Caco-2 (cell line): ENCODE measurements around the gene LARP6. TPM values are rescaled to one million over a fixed set of nuclear protein-coding genes. Genes with fewer than 3 reads are reported as not detected.
"Not testable (repeated sequence)": the region's sequence is repeated elsewhere in the genome, so short reads cannot be mapped to it uniquely, and the experiment has no call there.

Source experiments
- BruUV-seq: library from RNA; stranded (reverse); fragments of 400-500 nt; replicated peaks from 2 replicates; lab custom pipeline; 2021; lab: Mats Ljungman, UMichigan
- CTCF ChIA-PET: fragments of 300-600 bp; sonication (Branson Sonifier 250); formaldehyde crosslinking; loops from one replicate; lab custom pipeline; 2022; ENCODE audit warnings: antibody characterized with exemption; lab: Charles Lee
- POLR2A ChIA-PET: fragments of 300-600 bp; sonication (Branson Sonifier 250); formaldehyde crosslinking; loops from one replicate; lab custom pipeline; 2022; ENCODE audit warnings: antibody characterized with exemption; lab: Charles Lee
- DNase-seq, 2 experiments: peaks; one replicate each; pipeline versions ENCODE4 v3.0.0 to v3.0.0-alpha.2; 2020 to 2022
- H3K27me3 ChIP-seq: replicated peaks from 2 replicates; pipeline ENCODE4 v1.6.0; 2011; ENCODE audit warnings: low read length; ENCODE audit not compliant: control insufficient read depth, insufficient read depth
- H3K36me3 ChIP-seq: 2 replicates; pipeline ENCODE4 v1.5.1; 2011; ENCODE audit warnings: low read length; ENCODE audit not compliant: control insufficient read depth, insufficient read depth
- H3K4me1 ChIP-seq: fragments of 250-450 bp; sonication (Bioruptor Pico); 2 replicates; pipeline ENCODE4 v1.5.1; 2020; ENCODE audit warnings: mild to moderate bottlenecking
- H3K4me3 ChIP-seq: 2 replicates; pipeline ENCODE4 v1.5.1; 2011; ENCODE audit warnings: low read depth, mild to moderate bottlenecking, control low read depth, low read length
- H3K9me3 ChIP-seq: fragments of 250-450 bp; sonication (Bioruptor Pico); 2 replicates; pipeline ENCODE4 v1.5.1; 2020; ENCODE audit warnings: mild to moderate bottlenecking, moderate library complexity
- H3K27ac Mint-ChIP-seq: one replicate; pipeline ENCODE4 v1.8.0; 2022; ENCODE audit warnings: mixed read lengths; ENCODE audit not compliant: unreplicated experiment
- H3K27me3 Mint-ChIP-seq: one replicate; pipeline ENCODE4 v1.8.0; 2022; ENCODE audit warnings: mixed read lengths; ENCODE audit not compliant: insufficient read depth, unreplicated experiment
- H3K36me3 Mint-ChIP-seq: one replicate; pipeline ENCODE4 v1.8.0; 2022; ENCODE audit warnings: mild to moderate bottlenecking, mixed read lengths; ENCODE audit not compliant: insufficient read depth, unreplicated experiment
- H3K4me1 Mint-ChIP-seq: one replicate; pipeline ENCODE4 v1.8.0; 2022; ENCODE audit warnings: low read depth, mixed read lengths; ENCODE audit not compliant: unreplicated experiment
- H3K4me3 Mint-ChIP-seq: one replicate; pipeline ENCODE4 v1.8.0; 2022; ENCODE audit warnings: mild to moderate bottlenecking, moderate library complexity, mixed read lengths; ENCODE audit not compliant: unreplicated experiment
- H3K9me3 Mint-ChIP-seq: one replicate; pipeline ENCODE4 v1.8.0; 2022; ENCODE audit warnings: mixed read lengths; ENCODE audit not compliant: unreplicated experiment
- CTCF ChIP-seq, 2 experiments: fragments of 200-600 bp in 1 of 2; IDR thresholded peaks; 1 replicate in 1 of 2; 2 replicates in 1 of 2; pipeline versions ENCODE4 v1.5.1 to v1.8.0; 2011 to 2022; ENCODE audit warnings: antibody characterized with exemption in 1 of 2, control low read depth in 1 of 2, inconsistent platforms in 1 of 2, low read depth in 1 of 2, low read length in 1 of 2, mild to moderate bottlenecking in 1 of 2, moderate library complexity in 1 of 2; ENCODE audit not compliant: insufficient read depth in 1 of 2, severe bottlenecking in 1 of 2, unreplicated experiment in 1 of 2
- intact Hi-C: fragments of 100-400 bp; cut with micrococcal nuclease; formaldehyde crosslinking; loops from one replicate; pipeline ENCODE4 v1.10.0; 2022; ENCODE audit not compliant: unreplicated experiment
- total RNA-seq: library from RNA; stranded (reverse); gene quantifications from 2 replicates; pipeline ENCODE4 v1.2.3, GENCODE V29; 2022

Gene LARP6
- total RNA-seq, 1 experiment from 2014 or later: 19.7 TPM

DNA sequence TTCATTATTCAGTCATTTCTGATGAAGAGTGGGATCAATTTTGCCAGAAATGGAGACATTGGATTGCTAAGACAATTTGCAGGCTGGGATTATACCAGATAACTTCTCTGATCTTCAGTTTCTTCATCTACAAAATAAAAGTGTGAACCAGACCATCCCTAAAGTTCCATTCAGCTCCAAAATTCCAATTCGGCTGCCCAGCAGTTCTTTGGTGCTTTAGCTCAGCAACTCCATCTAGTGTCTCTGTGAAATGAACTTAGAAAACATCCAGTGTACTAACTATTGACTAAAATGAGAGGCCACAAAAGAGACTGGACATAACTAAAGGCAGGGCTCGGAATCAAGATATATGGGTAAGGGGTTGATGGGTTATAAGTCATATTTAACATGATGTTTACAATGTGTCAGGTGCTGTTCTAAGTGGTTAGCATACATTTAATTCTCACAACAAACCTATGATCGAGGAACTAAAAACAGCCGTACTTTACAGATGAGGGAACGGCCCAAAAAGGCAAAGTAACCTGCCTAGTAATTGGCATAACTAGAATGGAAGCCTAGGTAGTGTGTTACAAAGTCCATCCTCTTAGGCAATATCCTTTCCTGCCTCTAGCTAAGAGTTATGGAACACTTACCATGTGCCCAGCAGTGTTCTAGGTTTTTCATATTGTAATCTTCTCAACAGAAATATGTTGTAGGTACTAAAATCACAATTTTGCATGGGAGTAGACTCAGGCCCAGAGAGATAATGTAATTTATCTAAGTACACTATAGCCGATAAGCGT, 21.2 kb upstream of the LARP6 start:
- Histone ChIP-seq H3K4me3 (no peak overlapping the region), H3K27me3 (no peaks in the 10 kb centered on the region), H3K4me1 (peaks cover 13% of the 10 kb centered on the region), H3K9me3 (no peaks in the 10 kb centered on the region), H3K36me3 (no peaks in the 10 kb centered on the region)
- Mint-ChIP-seq H3K4me3 (no peak overlapping the region), H3K27me3 (peaks cover 2% of the 10 kb centered on the region), H3K27ac (no peak overlapping the region), H3K36me3 (no peaks in the 10 kb centered on the region), H3K4me1 (peaks cover 17% of the 10 kb centered on the region), H3K9me3 (no peaks in the 10 kb centered on the region)
- intact Hi-C loops: loop anchor here (1.0 kb wide), 2 partner anchors 21 to 50 kb away; partner anchors contain the start of gene LARP6
- BruUV-seq: no TSS peak
- ChIA-PET CTCF (interaction anchor here (0.7 to 1.7 kb wide), 11 partner anchors 15 to 238 kb away, joined by 3 to 16 read pairs (median 4); partner anchors contain the start of genes LARP6, LRRC49 and THAP10), POLR2A (no interaction called here)
- DNase-seq: peak in 1 of 2 experiments; percentile 26
- peak in 1 of 2 experiments; percentile 45 for TF ChIP-seq CTCF (IDR thresholded peaks at IDR 0.05; ENCODE audit: insufficient read depth in 1 of 2, low read depth in 1 of 2, low read length in 1 of 2, severe bottlenecking in 1 of 2, unreplicated experiment in 1 of 2)

- no peak for DNase-seq
- CTCF ChIA-PET: no interaction called here
- Mint-ChIP-seq H3K4me1 (peaks cover 17% of the 10 kb centered on the region), H3K27ac (no peak overlapping the region), H3K4me3 (no peak overlapping the region), H3K36me3 (no peaks in the 10 kb centered on the region), H3K27me3 (peaks cover 2% of the 10 kb centered on the region), H3K9me3 (no peaks in the 10 kb centered on the region)
- intact Hi-C loops: no loop called here
- BruUV-seq: no TSS peak
- POLR2A ChIA-PET: no interaction called here
- no peaks in the 10 kb centered on the region for H3K27me3 ChIP-seq
- H3K36me3 ChIP-seq: no peaks in the 10 kb centered on the region
- no peak overlapping the region for H3K4me3 ChIP-seq
- TF ChIP-seq CTCF (IDR thresholded peaks at IDR 0.05; ENCODE audit: insufficient read depth in 1 of 2, low read depth in 1 of 2, low read length in 1 of 2, severe bottlenecking in 1 of 2, unreplicated experiment in 1 of 2): no peak
- H3K4me1 ChIP-seq: peaks cover 13% of the 10 kb centered on the region
- H3K9me3 ChIP-seq: no peaks in the 10 kb centered on the region
Observed at GRCh38 chr15:70873232-70874054, 19.5 kb upstream of the LARP6 start.

GRCh38 chr15:70871490-70871889, 17.5 kb upstream of the LARP6 start:
- H3K27ac Mint-ChIP-seq, BruUV-seq, H3K36me3 Mint-ChIP-seq, H3K36me3 ChIP-seq, H3K27me3 ChIP-seq, H3K9me3 ChIP-seq, POLR2A ChIA-PET, H3K4me3 Mint-ChIP-seq, H3K4me3 ChIP-seq, H3K9me3 Mint-ChIP-seq, H3K27me3 Mint-ChIP-seq, DNase-seq, CTCF ChIA-PET, intact Hi-C loops: not testable (repeated sequence)
- peaks cover 17% of the 10 kb centered on the region for H3K4me1 Mint-ChIP-seq
- peaks cover 13% of the 10 kb centered on the region for H3K4me1 ChIP-seq
